ENCODE data around the gene CFAP45.

DNA sequence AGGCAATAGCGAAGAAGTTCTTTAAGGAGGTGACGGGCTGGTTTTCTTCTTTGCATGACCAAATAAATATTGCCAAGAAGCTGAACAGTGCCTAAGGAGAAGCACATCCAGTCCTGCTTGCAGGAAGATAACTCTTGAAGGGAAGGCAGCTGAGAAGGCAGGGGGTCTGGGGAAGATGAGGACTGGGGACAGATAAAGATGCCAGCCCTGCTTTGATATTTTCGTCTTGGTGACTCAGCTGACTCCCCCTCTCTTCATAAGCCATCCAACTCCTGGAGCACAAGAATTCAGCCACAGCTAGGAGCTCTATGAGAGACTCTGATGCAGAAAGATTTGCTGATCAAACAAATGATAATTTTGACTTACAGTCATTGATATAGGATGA is 3.4 kb downstream of the CFAP45 start:
- TF ChIP-seq CREB1 (CRISPR knock-in tag; IDR thresholded peaks at IDR 0.05; ENCODE audit: low read depth) = no peak
- TF ChIP-seq, protein P1, sequence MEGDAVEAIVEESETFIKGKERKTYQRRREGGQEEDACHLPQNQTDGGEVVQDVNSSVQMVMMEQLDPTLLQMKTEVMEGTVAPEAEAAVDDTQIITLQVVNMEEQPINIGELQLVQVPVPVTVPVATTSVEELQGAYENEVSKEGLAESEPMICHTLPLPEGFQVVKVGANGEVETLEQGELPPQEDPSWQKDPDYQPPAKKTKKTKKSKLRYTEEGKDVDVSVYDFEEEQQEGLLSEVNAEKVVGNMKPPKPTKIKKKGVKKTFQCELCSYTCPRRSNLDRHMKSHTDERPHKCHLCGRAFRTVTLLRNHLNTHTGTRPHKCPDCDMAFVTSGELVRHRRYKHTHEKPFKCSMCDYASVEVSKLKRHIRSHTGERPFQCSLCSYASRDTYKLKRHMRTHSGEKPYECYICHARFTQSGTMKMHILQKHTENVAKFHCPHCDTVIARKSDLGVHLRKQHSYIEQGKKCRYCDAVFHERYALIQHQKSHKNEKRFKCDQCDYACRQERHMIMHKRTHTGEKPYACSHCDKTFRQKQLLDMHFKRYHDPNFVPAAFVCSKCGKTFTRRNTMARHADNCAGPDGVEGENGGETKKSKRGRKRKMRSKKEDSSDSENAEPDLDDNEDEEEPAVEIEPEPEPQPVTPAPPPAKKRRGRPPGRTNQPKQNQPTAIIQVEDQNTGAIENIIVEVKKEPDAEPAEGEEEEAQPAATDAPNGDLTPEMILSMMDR (conservative IDR thresholded peaks at IDR 0.05; ENCODE audit: low read depth in 2 of 2) = no peak
- TF ChIP-seq EZH2 (IDR thresholded peaks at IDR 0.05; ENCODE audit: low read depth, unreplicated experiment) = no peak
- TF ChIP-seq EZH2phosphoT487 (IDR thresholded peaks at IDR 0.05; ENCODE audit: unreplicated experiment) = no peak
- TF ChIP-seq REST (IDR thresholded peaks at IDR 0.05; ENCODE audit: unreplicated experiment) = no peak
- TF ChIP-seq POLR2AphosphoS5 (IDR thresholded peaks at IDR 0.05; ENCODE audit: low read depth) = no peak
- no peak for TF ChIP-seq JUNB (IDR thresholded peaks at IDR 0.05; ENCODE audit: unreplicated experiment)

Measured in GM23338 (cell line).